H9 (cell line): ENCODE data around the gene ASB18. TPM values are rescaled to one million over a fixed set of nuclear protein-coding genes. Genes with fewer than 3 reads are reported as not detected.

Source experiments
- DNase-seq: peaks from one replicate; pipeline ENCODE4 v3.0.0-alpha.2; 2017
- H2AFZ ChIP-seq: one replicate; pipeline ENCODE4 v1.6.1; 2013; ENCODE audit warnings: mild to moderate bottlenecking, low read length, control low read depth, moderate library complexity
- H2AK5ac ChIP-seq: 2 replicates; pipeline ENCODE4 v1.6.1; 2013; ENCODE audit warnings: low read length, control low read depth, mixed read lengths; ENCODE audit not compliant: insufficient read length
- H2BK120ac ChIP-seq: one replicate; pipeline ENCODE4 v1.6.1; 2013; ENCODE audit warnings: low read depth, mild to moderate bottlenecking, low read length, control low read depth, inconsistent platforms; ENCODE audit not compliant: poor library complexity, severe bottlenecking
- H2BK12ac ChIP-seq: 2 replicates; pipeline ENCODE4 v1.6.1; 2013; ENCODE audit warnings: low read length, control low read depth, mixed read lengths, low read depth; ENCODE audit not compliant: insufficient read length
- H2BK15ac ChIP-seq: 2 replicates; pipeline ENCODE4 v1.6.1; 2013; ENCODE audit warnings: low read depth, low read length, control low read depth
- H2BK20ac ChIP-seq: one replicate; pipeline ENCODE4 v1.6.1; 2013; ENCODE audit warnings: low read depth, mild to moderate bottlenecking, low read length, control low read depth, inconsistent platforms; ENCODE audit not compliant: poor library complexity, severe bottlenecking
- H2BK5ac ChIP-seq: 2 replicates; pipeline ENCODE4 v1.6.1; 2013; ENCODE audit warnings: low read length, control low read depth, mixed read lengths; ENCODE audit not compliant: insufficient read length
- H3K14ac ChIP-seq: 2 replicates; pipeline ENCODE4 v1.6.1; 2013; ENCODE audit warnings: low read length, control low read depth; ENCODE audit not compliant: insufficient read depth
- H3K18ac ChIP-seq: 2 replicates; pipeline ENCODE4 v1.6.1; 2013; ENCODE audit warnings: low read depth, mild to moderate bottlenecking, mixed read lengths, low read length, control low read depth; ENCODE audit not compliant: insufficient read length
- H3K23ac ChIP-seq: 2 replicates; pipeline ENCODE4 v1.6.1; 2013; ENCODE audit warnings: low read length, control low read depth, mixed read lengths, low read depth; ENCODE audit not compliant: insufficient read length
- H3K23me2 ChIP-seq: 2 replicates; pipeline ENCODE4 v1.6.1; 2013; ENCODE audit warnings: low read depth, mild to moderate bottlenecking, mixed read lengths, low read length, control low read depth; ENCODE audit not compliant: insufficient read length, poor library complexity, severe bottlenecking
- H3K27ac ChIP-seq: 2 replicates; pipeline ENCODE4 v1.5.1; 2013; ENCODE audit warnings: low read length, control low read depth, mixed read lengths, low read depth; ENCODE audit not compliant: insufficient read length
- H3K27me3 ChIP-seq: 2 replicates; pipeline ENCODE4 v1.6.1; 2013; ENCODE audit warnings: low read length, control low read depth, inconsistent platforms; ENCODE audit not compliant: insufficient read depth
- H3K4ac ChIP-seq: 2 replicates; pipeline ENCODE4 v1.6.1; 2013; ENCODE audit warnings: low read depth, mild to moderate bottlenecking, control low read depth, inconsistent platforms, low read length, moderate library complexity
- H3K4me1 ChIP-seq: 2 replicates; pipeline ENCODE4 v1.6.1; 2013; ENCODE audit warnings: low read length, control low read depth, inconsistent platforms; ENCODE audit not compliant: insufficient read depth
- H3K4me2 ChIP-seq: 2 replicates; pipeline ENCODE4 v1.6.1; 2013; ENCODE audit warnings: low read length, control low read depth, mixed read lengths; ENCODE audit not compliant: insufficient read length, insufficient read depth
- H3K56ac ChIP-seq: 2 replicates; pipeline ENCODE4 v1.6.1; 2013; ENCODE audit warnings: low read depth, mild to moderate bottlenecking, mixed read lengths, low read length, control low read depth; ENCODE audit not compliant: insufficient read length
- H3K79me1 ChIP-seq: 2 replicates; pipeline ENCODE4 v1.6.1; 2013; ENCODE audit warnings: low read depth, mild to moderate bottlenecking, moderate library complexity, low read length, control low read depth, inconsistent platforms; ENCODE audit not compliant: insufficient read depth, poor library complexity, severe bottlenecking
- H3K79me2 ChIP-seq: 2 replicates; pipeline ENCODE4 v1.6.1; 2013; ENCODE audit warnings: low read length, control low read depth, inconsistent platforms; ENCODE audit not compliant: insufficient read depth
- H3K9ac ChIP-seq: 2 replicates; pipeline ENCODE4 v1.6.1; 2013; ENCODE audit warnings: low read length, control low read depth, mixed read lengths; ENCODE audit not compliant: insufficient read length; ENCODE audit errors: extremely low read depth
- H3K9me3 ChIP-seq: one replicate; pipeline ENCODE4 v1.6.1; 2013; ENCODE audit warnings: low read depth, low read length, inconsistent platforms; ENCODE audit not compliant: control insufficient read depth
- H3T11ph ChIP-seq: one replicate; pipeline ENCODE4 v1.6.1; 2013; ENCODE audit warnings: mild to moderate bottlenecking, low read length, control low read depth, inconsistent platforms
- H4K20me1 ChIP-seq: one replicate; pipeline ENCODE4 v1.6.1; 2013; ENCODE audit not compliant: control insufficient read depth, insufficient read length, insufficient read depth
- H4K5ac ChIP-seq: 2 replicates; pipeline ENCODE4 v1.6.1; 2013; ENCODE audit warnings: low read depth, mild to moderate bottlenecking, mixed read lengths, low read length, control low read depth; ENCODE audit not compliant: insufficient read length
- H4K8ac ChIP-seq: replicated peaks from 2 replicates; pipeline ENCODE4 v1.6.1; 2013; ENCODE audit warnings: low read length, control low read depth, mixed read lengths, low read depth; ENCODE audit not compliant: insufficient read length
- H4K91ac ChIP-seq: 2 replicates; pipeline ENCODE4 v1.6.1; 2013; ENCODE audit warnings: low read depth, mild to moderate bottlenecking, moderate library complexity, mixed read lengths, low read length, control low read depth; ENCODE audit not compliant: insufficient read length
- H3K27ac Mint-ChIP-seq, 3 experiments: 2 replicates in 2 of 3; 3 replicates in 1 of 3; pipeline ENCODE4 v1.8.0; 2020 to 2021; ENCODE audit warnings: mixed read lengths in 3 of 3, mild to moderate bottlenecking in 1 of 3, moderate library complexity in 1 of 3
- H3K27me3 Mint-ChIP-seq: 2 replicates; pipeline ENCODE4 v1.8.0; 2021; ENCODE audit warnings: low read depth, mild to moderate bottlenecking, moderate library complexity, mixed read lengths
- H3K36me3 Mint-ChIP-seq, 3 experiments: 2 replicates in 2 of 3; 3 replicates in 1 of 3; pipeline ENCODE4 v1.8.0; 2020 to 2021; ENCODE audit warnings: low read depth in 3 of 3, mixed read lengths in 3 of 3; ENCODE audit not compliant: insufficient read depth in 1 of 3
- H3K4me1 Mint-ChIP-seq, 2 experiments: 2 replicates each; pipeline ENCODE4 v1.8.0; 2020; ENCODE audit warnings: mixed read lengths in 2 of 2
- H3K4me3 Mint-ChIP-seq, 2 experiments: 2 replicates in 1 of 2; 3 replicates in 1 of 2; pipeline ENCODE4 v1.8.0; 2020 to 2021; ENCODE audit warnings: mild to moderate bottlenecking in 2 of 2, mixed read lengths in 2 of 2, moderate library complexity in 1 of 2
- H3K9me3 Mint-ChIP-seq, 2 experiments: 2 replicates in 1 of 2; 3 replicates in 1 of 2; pipeline ENCODE4 v1.8.0; 2020; ENCODE audit warnings: mild to moderate bottlenecking in 2 of 2, mixed read lengths in 2 of 2, moderate library complexity in 1 of 2
- WGBS: extraction: QIAGEN DNeasy Blood & Tissue Kit; methylation state at CpG from one replicate; pipeline ENCODE4 v1.1.7; 2013; ENCODE audit warnings: missing lambda C conversion rate, low lambda C conversion rate, mixed read lengths; ENCODE audit not compliant: insufficient read length; ENCODE audit errors: extremely low coverage; 5-methylcytosine and 5-hydroxymethylcytosine counted together
- total RNA-seq: library from RNA; stranded (reverse); gene quantifications from 2 replicates; pipeline ENCODE4 v1.2.1, GENCODE V29; 2021
- TF ChIP-seq, protein P1 (sequence below): fragments of 200-600 bp; sonication (generic); conservative IDR thresholded peaks from 3 replicates; pipeline ENCODE4 v1.8.0; 2021; ENCODE audit warnings: antibody characterized with exemption, mild to moderate bottlenecking

ASB18 gene
- total RNA-seq, 1 experiment from 2014 or later, result not detected

- H3K9me3 ChIP-seq, result no peaks in the 10 kb centered on the region
- Mint-ChIP-seq H3K9me3 (no peaks in the 10 kb centered on the region), H3K36me3 (no peaks in the 10 kb centered on the region), H3K27me3 (peaks cover 16% of the 10 kb centered on the region), H3K4me1 (no peaks in the 10 kb centered on the region), H3K27ac (no peak overlapping the region), H3K4me3 (no peak overlapping the region)
- no peaks in the 10 kb centered on the region for H3K23me2 ChIP-seq
- no peaks in the 10 kb centered on the region for H3K79me1 ChIP-seq
- no peak overlapping the region for H2AK5ac ChIP-seq
- no peak overlapping the region for H3K4ac ChIP-seq
- no peaks in the 10 kb centered on the region for H3K79me2 ChIP-seq
- H3K27ac ChIP-seq, result no peak overlapping the region
- no peaks in the 10 kb centered on the region for H3K27me3 ChIP-seq
- H2BK15ac ChIP-seq, result no peak overlapping the region
- no peak overlapping the region for H2BK120ac ChIP-seq
- H2BK12ac ChIP-seq, result no peak overlapping the region
- no peak overlapping the region for H3K23ac ChIP-seq
- no peak overlapping the region for H4K5ac ChIP-seq
- H2BK20ac ChIP-seq, result no peak overlapping the region
- H2AFZ ChIP-seq, result no peak overlapping the region
- no peak overlapping the region for H3K4me2 ChIP-seq
- H4K8ac ChIP-seq, result no peak overlapping the region
- H4K20me1 ChIP-seq, result no peaks in the 10 kb centered on the region
- H3K9ac ChIP-seq, result no peak overlapping the region
- H4K91ac ChIP-seq, result no peak overlapping the region
- TF ChIP-seq, protein P1, sequence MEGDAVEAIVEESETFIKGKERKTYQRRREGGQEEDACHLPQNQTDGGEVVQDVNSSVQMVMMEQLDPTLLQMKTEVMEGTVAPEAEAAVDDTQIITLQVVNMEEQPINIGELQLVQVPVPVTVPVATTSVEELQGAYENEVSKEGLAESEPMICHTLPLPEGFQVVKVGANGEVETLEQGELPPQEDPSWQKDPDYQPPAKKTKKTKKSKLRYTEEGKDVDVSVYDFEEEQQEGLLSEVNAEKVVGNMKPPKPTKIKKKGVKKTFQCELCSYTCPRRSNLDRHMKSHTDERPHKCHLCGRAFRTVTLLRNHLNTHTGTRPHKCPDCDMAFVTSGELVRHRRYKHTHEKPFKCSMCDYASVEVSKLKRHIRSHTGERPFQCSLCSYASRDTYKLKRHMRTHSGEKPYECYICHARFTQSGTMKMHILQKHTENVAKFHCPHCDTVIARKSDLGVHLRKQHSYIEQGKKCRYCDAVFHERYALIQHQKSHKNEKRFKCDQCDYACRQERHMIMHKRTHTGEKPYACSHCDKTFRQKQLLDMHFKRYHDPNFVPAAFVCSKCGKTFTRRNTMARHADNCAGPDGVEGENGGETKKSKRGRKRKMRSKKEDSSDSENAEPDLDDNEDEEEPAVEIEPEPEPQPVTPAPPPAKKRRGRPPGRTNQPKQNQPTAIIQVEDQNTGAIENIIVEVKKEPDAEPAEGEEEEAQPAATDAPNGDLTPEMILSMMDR, result no peak
- no CpG with 5 or more reads among the region's 11 CpGs for WGBS
- no peak overlapping the region for H2BK5ac ChIP-seq
- H3T11ph ChIP-seq, result no peak overlapping the region
- H3K18ac ChIP-seq, result no peak overlapping the region
- H3K14ac ChIP-seq, result no peak overlapping the region
- DNase-seq, result no peak
- no peak overlapping the region for H3K56ac ChIP-seq
- H3K4me1 ChIP-seq, result no peaks in the 10 kb centered on the region
Measured at GRCh38 chr2:236298924-236299475, 34.8 kb upstream of the ASB18 start.
